HG02759 (cell line): ENCODE data around the gene MTUS2.
A peak's percentile ranks its signal among the peaks of the same experiment; 100 is the strongest.

Experiments used
- ATAC-seq: cut with Tn5 transposase; IDR thresholded peaks from one replicate; pipeline ENCODE4 v1.9.1; 2021; ENCODE audit warnings: mild to moderate bottlenecking, moderate library complexity; ENCODE audit not compliant: unreplicated experiment

Gene MTUS2

GRCh38 chr13:28820099-28821051, at the start of gene MTUS2:
Gene MTUS2, plus strand, starts transcription at chr13:28820339.
- ATAC-seq, result peak; percentile 53

GRCh38 chr13:28778308-28779215, 41.6 kb upstream of the MTUS2 start:
- ATAC-seq, result no peak

- ATAC-seq, result no peak
These were observed 27.1 kb upstream of the MTUS2 start for GRCh38 chr13:28792992-28793391.

GRCh38 chr13:28794396-28794795, 25.7 kb upstream of the MTUS2 start:
- ATAC-seq, result no peak

- ATAC-seq, result no peak
These were observed 23.2 kb upstream of the MTUS2 start for GRCh38 chr13:28796938-28797257.

- ATAC-seq, result no peak
These were observed 14.8 kb upstream of the MTUS2 start for GRCh38 chr13:28805193-28805819.

- no peak for ATAC-seq
These were observed 2.9 kb upstream of the MTUS2 start for GRCh38 chr13:28817204-28817603.

- ATAC-seq, result no peak
These were observed 951 bp upstream of the MTUS2 start for GRCh38 chr13:28819046-28819730.

- peak; percentile 76 for ATAC-seq
These were observed 422 bp upstream of the MTUS2 start for GRCh38 chr13:28819735-28820098.

- no peak for ATAC-seq
These were observed 2.0 kb downstream of the MTUS2 start for GRCh38 chr13:28822151-28822550.

GRCh38 chr13:28822801-28823200, 2.7 kb downstream of the MTUS2 start:
- ATAC-seq, result no peak

GRCh38 chr13:28825379-28825778, 5.2 kb downstream of the MTUS2 start:
- ATAC-seq, result no peak

GRCh38 chr13:28826368-28826767, 6.2 kb downstream of the MTUS2 start:
- ATAC-seq, result no peak

GRCh38 chr13:28830580-28830979, 10.4 kb downstream of the MTUS2 start:
- ATAC-seq, result no peak

GRCh38 chr13:28831117-28831516, 11.0 kb downstream of the MTUS2 start:
- ATAC-seq, result no peak

- ATAC-seq, result no peak
These were observed 17.0 kb downstream of the MTUS2 start for GRCh38 chr13:28837111-28837510.

GRCh38 chr13:28843639-28844038, 23.5 kb downstream of the MTUS2 start:
- no peak for ATAC-seq

- ATAC-seq, result no peak
These were observed 29.3 kb downstream of the MTUS2 start for GRCh38 chr13:28849441-28849840.

- no peak for ATAC-seq
These were observed 30.1 kb downstream of the MTUS2 start for GRCh38 chr13:28850226-28850625.

GRCh38 chr13:28851422-28851821, 31.3 kb downstream of the MTUS2 start:
- ATAC-seq, result no peak

- no peak for ATAC-seq
These were observed 34.5 kb downstream of the MTUS2 start for GRCh38 chr13:28854657-28855056.
